SU-DHL-6 (cell line): ENCODE data around the gene COG7.

Source experiments
- EZH2phosphoT487 ChIP-seq: fragments of 200-600 bp; sonication (generic), shearing (Covaris generic); conservative IDR thresholded peaks from 2 replicates; pipeline ENCODE4 v1.6.1; 2018; ENCODE audit warnings: mild to moderate bottlenecking, antibody characterized with exemption, low read length, moderate library complexity, mixed read lengths
- TF ChIP-seq, protein P1 (sequence below): fragments of 200-600 bp; sonication (generic); IDR thresholded peaks from one replicate; pipeline ENCODE4 v1.5.1; 2017; ENCODE audit warnings: antibody characterized with exemption, mild to moderate bottlenecking, low read length, moderate library complexity; ENCODE audit not compliant: insufficient read depth, poor library complexity, severe bottlenecking

DNA sequence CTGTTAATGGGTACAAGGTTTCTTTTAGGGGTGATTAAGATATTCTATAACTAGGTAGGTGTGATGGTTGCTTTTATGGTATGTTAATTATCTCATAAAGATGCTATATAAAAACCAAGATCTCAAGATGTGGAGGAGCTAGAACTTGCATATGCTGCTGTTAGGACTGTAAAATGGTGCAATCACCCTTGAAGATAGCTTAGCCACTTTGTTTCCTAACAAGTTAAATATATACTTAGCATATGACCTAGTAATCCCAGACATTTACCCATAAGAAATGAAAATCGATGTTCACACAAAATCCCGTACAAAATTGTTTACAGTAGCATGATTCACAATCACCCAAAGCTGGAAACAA, 32.2 kb upstream of the COG7 start:
- TF ChIP-seq, protein P1, sequence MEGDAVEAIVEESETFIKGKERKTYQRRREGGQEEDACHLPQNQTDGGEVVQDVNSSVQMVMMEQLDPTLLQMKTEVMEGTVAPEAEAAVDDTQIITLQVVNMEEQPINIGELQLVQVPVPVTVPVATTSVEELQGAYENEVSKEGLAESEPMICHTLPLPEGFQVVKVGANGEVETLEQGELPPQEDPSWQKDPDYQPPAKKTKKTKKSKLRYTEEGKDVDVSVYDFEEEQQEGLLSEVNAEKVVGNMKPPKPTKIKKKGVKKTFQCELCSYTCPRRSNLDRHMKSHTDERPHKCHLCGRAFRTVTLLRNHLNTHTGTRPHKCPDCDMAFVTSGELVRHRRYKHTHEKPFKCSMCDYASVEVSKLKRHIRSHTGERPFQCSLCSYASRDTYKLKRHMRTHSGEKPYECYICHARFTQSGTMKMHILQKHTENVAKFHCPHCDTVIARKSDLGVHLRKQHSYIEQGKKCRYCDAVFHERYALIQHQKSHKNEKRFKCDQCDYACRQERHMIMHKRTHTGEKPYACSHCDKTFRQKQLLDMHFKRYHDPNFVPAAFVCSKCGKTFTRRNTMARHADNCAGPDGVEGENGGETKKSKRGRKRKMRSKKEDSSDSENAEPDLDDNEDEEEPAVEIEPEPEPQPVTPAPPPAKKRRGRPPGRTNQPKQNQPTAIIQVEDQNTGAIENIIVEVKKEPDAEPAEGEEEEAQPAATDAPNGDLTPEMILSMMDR: no peak
- TF ChIP-seq EZH2phosphoT487: no peak
